Measurements from ENCODE around the gene HOMER2. TPM values are rescaled to one million over a fixed set of nuclear protein-coding genes. Genes with fewer than 3 reads are reported as not detected.

The HOMER2 gene
- total and polyA plus RNA-seq, 2 of the 13 experiments (the other 11 are each of a cell fraction or from before 2014, with no cell fraction given): 12.9 to 14.1 TPM

- in situ Hi-C loops (cut with HindIII; ENCODE audit: extremely low pct_ligation_motif_present, low pct_unique_long_range_greater_than_20kb): no loop called here
- Histone ChIP-seq H3K36me3 (replicated peaks in 1 of 2; ENCODE audit: control insufficient read depth in 1 of 2, insufficient read depth in 2 of 2, low read length in 2 of 2) (no peaks in the 10 kb centered on the region), H3K4me2 (ENCODE audit: low read depth, low read length) (no peak overlapping the region), H3K27me3 (ENCODE audit: control insufficient read depth in 1 of 2, insufficient read depth in 2 of 2, low read length in 2 of 2) (no peaks in the 10 kb centered on the region), H3K9ac (ENCODE audit: insufficient read depth, low read depth, low read length) (no peak overlapping the region), H4K20me1 (ENCODE audit: insufficient read depth, low read length) (no peaks in the 10 kb centered on the region), H3K4me3 (replicated peaks in 1 of 3; ENCODE audit: insufficient read depth in 1 of 3, low read depth in 2 of 3, low read length in 3 of 3) (no peak overlapping the region), H3K27ac (ENCODE audit: extremely low read length, insufficient read depth, low read length) (no peak overlapping the region), H3K4me1 (ENCODE audit: insufficient read depth, low read length) (peaks cover 10% of the 10 kb centered on the region), H2AFZ (ENCODE audit: low read length) (no peak overlapping the region), H3K9me3 (ENCODE audit: low read length) (no peaks in the 10 kb centered on the region), H3K79me2 (ENCODE audit: insufficient read depth, low read length) (no peaks in the 10 kb centered on the region)
- intact Hi-C loops (cut with micrococcal nuclease; ENCODE audit: unreplicated experiment): no loop called here
- FAIRE-seq (no peak), ATAC-seq (no peak), DNase-seq (ENCODE audit: low spot score) (no peak)
- CTCF ChIA-PET (ENCODE audit: low intra/inter-chr PET ratio, low total read pairs): no interaction called here
- BruUV-seq (replicated peaks): no TSS peak
- TF ChIP-seq ZNF562 (CRISPR knock-in tag; IDR thresholded peaks at IDR 0.05; ENCODE audit: borderline replicate concordance): no peak
- TF ChIP-seq SMYD3 (CRISPR knock-in tag; IDR thresholded peaks at IDR 0.05): no peak
- TF ChIP-seq TCF7L2 (IDR thresholded peaks at IDR 0.05; ENCODE audit: low read depth, low read length): no peak
- TF ChIP-seq NCOA1 (CRISPR knock-in tag; IDR thresholded peaks at IDR 0.05): no peak
- no peak for TF ChIP-seq ZNF503 (CRISPR knock-in tag; IDR thresholded peaks at IDR 0.05)
- TF ChIP-seq GRHL1 (CRISPR knock-in tag; conservative IDR thresholded peaks at IDR 0.05): no peak
- TF ChIP-seq POLR2A (IDR thresholded peaks at IDR 0.05; ENCODE audit: insufficient read depth in 1 of 2, low read depth in 2 of 2, low read length in 2 of 2): no peak
- no peak for TF ChIP-seq FOXK1 (CRISPR knock-in tag; IDR thresholded peaks at IDR 0.05; ENCODE audit: borderline replicate concordance, low read depth)
- no peak for TF ChIP-seq ZIK1 (CRISPR knock-in tag; IDR thresholded peaks at IDR 0.05; ENCODE audit: borderline replicate concordance, low read depth)
- no peak for TF ChIP-seq ZNF276 (CRISPR knock-in tag; IDR thresholded peaks at IDR 0.05; ENCODE audit: low read depth)
- no peak for TF ChIP-seq ZNF790 (CRISPR knock-in tag; IDR thresholded peaks at IDR 0.05; ENCODE audit: borderline replicate concordance)
- no peak for TF ChIP-seq NFE2L2 (IDR thresholded peaks at IDR 0.05; ENCODE audit: low read length)
- POLR2A ChIA-PET: no interaction called here
- 34% methylated on average over 4 of the region's 4 CpGs for WGBS (ENCODE audit: low lambda C conversion rate)
These were observed 14.2 kb upstream of the HOMER2 start for GRCh38 chr15:82966671-82967071.
